GM18508 (cell line): Measurements from ENCODE around the gene SHOX.

ENCODE experiments used
- ATAC-seq: cut with Tn5 transposase; IDR thresholded peaks from one replicate; pipeline ENCODE4 v1.9.1; 2021; ENCODE audit warnings: moderate number of reproducible peaks; ENCODE audit not compliant: insufficient read depth, unreplicated experiment

Gene SHOX

GRCh38 chrX:661154-661553, 30.6 kb downstream of the SHOX start:
- no peak for ATAC-seq

- ATAC-seq = no peak
These were observed 31.5 kb downstream of the SHOX start for GRCh38 chrX:662126-662525.

- ATAC-seq = no peak
These were observed 33.2 kb downstream of the SHOX start for GRCh38 chrX:663841-664240.

- ATAC-seq = no peak
These were observed 36.5 kb downstream of the SHOX start for GRCh38 chrX:666762-667720.

- ATAC-seq = no peak
These were observed 40.1 kb downstream of the SHOX start for GRCh38 chrX:670645-671044.

- ATAC-seq = no peak
These were observed 42.3 kb downstream of the SHOX start for GRCh38 chrX:672931-673330.

GRCh38 chrX:675279-675954, 44.8 kb downstream of the SHOX start:
- ATAC-seq = no peak

- ATAC-seq = no peak
These were observed 45.3 kb downstream of the SHOX start for GRCh38 chrX:675955-676295.

- ATAC-seq = no peak
These were observed 46.8 kb downstream of the SHOX start for GRCh38 chrX:677376-677775.

GRCh38 chrX:679291-679979, 48.8 kb downstream of the SHOX start:
- no peak for ATAC-seq

- no peak for ATAC-seq
These were observed 49.5 kb downstream of the SHOX start for GRCh38 chrX:680062-680461.

- no peak for ATAC-seq
These were observed 51.4 kb downstream of the SHOX start for GRCh38 chrX:681989-682388.

- no peak for ATAC-seq
These were observed 52.3 kb downstream of the SHOX start for GRCh38 chrX:682892-683291.

GRCh38 chrX:683576-683975, 53.0 kb downstream of the SHOX start:
- ATAC-seq = no peak

- ATAC-seq = no peak
These were observed 54.8 kb downstream of the SHOX start for GRCh38 chrX:685120-686032.

- no peak for ATAC-seq
These were observed 59.4 kb downstream of the SHOX start for GRCh38 chrX:689983-690382.

- no peak for ATAC-seq
These were observed 64.2 kb downstream of the SHOX start for GRCh38 chrX:694800-695199.

- ATAC-seq = no peak
These were observed 67.6 kb downstream of the SHOX start for GRCh38 chrX:698206-698605.

- no peak for ATAC-seq
These were observed 70.3 kb downstream of the SHOX start for GRCh38 chrX:700936-701335.

GRCh38 chrX:701673-702072, 71.1 kb downstream of the SHOX start:
- no peak for ATAC-seq
